Measurements from ENCODE around the gene ATP8A2. TPM values are rescaled to one million over a fixed set of nuclear protein-coding genes. Genes with fewer than 3 reads are reported as not detected.

The ATP8A2 gene
- total RNA-seq, 3 donors from 2014 or later (not counting 1 experiment from before 2014, with no cell fraction given) = 0.43 to 0.68 (median 0.59) TPM

DNA sequence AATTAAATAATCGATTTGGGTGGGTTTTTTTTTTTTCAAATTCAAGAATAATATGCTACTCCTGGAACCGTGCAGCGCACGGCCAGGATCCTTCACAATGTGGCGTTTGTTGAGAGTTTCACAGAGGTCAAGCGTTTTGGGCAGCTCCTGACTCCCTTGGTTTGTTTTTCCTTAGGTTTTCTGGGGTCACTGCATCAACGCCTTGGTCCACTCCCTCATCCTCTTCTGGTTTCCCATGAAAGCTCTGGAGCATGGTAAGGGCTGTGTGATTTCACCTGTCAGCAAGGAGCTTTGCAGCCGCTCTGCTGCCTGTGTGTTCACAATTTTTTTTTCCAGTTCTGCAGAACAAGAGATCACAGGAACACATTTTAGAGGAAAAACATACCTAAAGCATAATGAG lies 467.6 kb downstream of the ATP8A2 start:
- Mint-ChIP-seq H3K9me3 (no peaks in the 10 kb centered on the region), H3K4me3 (no peak overlapping the region), H3K4me1 (no peaks in the 10 kb centered on the region), H3K27me3 (ENCODE audit: low read depth in 2 of 2) (peaks cover 6 to 13% of the 10 kb centered on the region in 2 donors), H3K36me3 (peaks cover 6% of the 10 kb centered on the region), H3K27ac (no peak overlapping the region)
- Histone ChIP-seq H3K4me1 (ENCODE audit: control insufficient read depth, insufficient read depth, low read length) (no peaks in the 10 kb centered on the region), H3K27ac (ENCODE audit: low read length) (no peak overlapping the region), H3K9me3 (ENCODE audit: control insufficient read depth, insufficient read depth, low read length) (no peaks in the 10 kb centered on the region), H3K36me3 (ENCODE audit: control insufficient read depth, insufficient read depth, low read length) (no peaks in the 10 kb centered on the region), H3K4me3 (ENCODE audit: low read length) (no peak overlapping the region), H3K27me3 (ENCODE audit: control insufficient read depth, insufficient read depth, low read length) (no peaks in the 10 kb centered on the region)
- no peak for TF ChIP-seq CTCF (IDR thresholded peaks at IDR 0.05)
- ATAC-seq = no peak
- no peak for DNase-seq
- intact Hi-C loops (cut with micrococcal nuclease) = no loop called here
- WGBS (ENCODE audit: insufficient coverage) = 85% methylated on average over 8 of the region's 8 CpGs

- no peak for TF ChIP-seq CTCF (IDR thresholded peaks at IDR 0.05)
- Histone ChIP-seq H3K27ac (ENCODE audit: low read length) (no peak overlapping the region), H3K36me3 (ENCODE audit: control insufficient read depth, insufficient read depth, low read length) (no peaks in the 10 kb centered on the region), H3K9me3 (ENCODE audit: control insufficient read depth, insufficient read depth, low read length) (no peaks in the 10 kb centered on the region), H3K4me1 (ENCODE audit: control insufficient read depth, insufficient read depth, low read length) (no peaks in the 10 kb centered on the region), H3K27me3 (ENCODE audit: control insufficient read depth, insufficient read depth, low read length) (no peaks in the 10 kb centered on the region), H3K4me3 (ENCODE audit: low read length) (no peak overlapping the region)
- H3K9me3 Mint-ChIP-seq = no peaks in the 10 kb centered on the region
- H3K27ac Mint-ChIP-seq = no peak overlapping the region
- DNase-seq (no peak), ATAC-seq (no peak)
- H3K4me1 Mint-ChIP-seq = no peaks in the 10 kb centered on the region
- H3K4me3 Mint-ChIP-seq = no peak overlapping the region
- WGBS (ENCODE audit: insufficient coverage) = 93% methylated on average over 3 of the region's 3 CpGs
- intact Hi-C loops (cut with micrococcal nuclease) = no loop called here
- H3K36me3 Mint-ChIP-seq = peaks cover 6% of the 10 kb centered on the region
- peaks cover 6 to 11% of the 10 kb centered on the region in 2 donors for H3K27me3 Mint-ChIP-seq (ENCODE audit: low read depth in 2 of 2)
These were observed 468.5 kb downstream of the ATP8A2 start for GRCh38 chr13:25840261-25840660.

GRCh38 chr13:25840931-25841330 lies 469.2 kb downstream of the ATP8A2 start:
- 57% methylated on average over 1 of the region's 2 CpGs for WGBS (ENCODE audit: insufficient coverage)
- peaks cover under 1% of the 10 kb centered on the region in 2 donors for H3K4me1 Mint-ChIP-seq
- no peak for TF ChIP-seq CTCF (IDR thresholded peaks at IDR 0.05)

DNA sequence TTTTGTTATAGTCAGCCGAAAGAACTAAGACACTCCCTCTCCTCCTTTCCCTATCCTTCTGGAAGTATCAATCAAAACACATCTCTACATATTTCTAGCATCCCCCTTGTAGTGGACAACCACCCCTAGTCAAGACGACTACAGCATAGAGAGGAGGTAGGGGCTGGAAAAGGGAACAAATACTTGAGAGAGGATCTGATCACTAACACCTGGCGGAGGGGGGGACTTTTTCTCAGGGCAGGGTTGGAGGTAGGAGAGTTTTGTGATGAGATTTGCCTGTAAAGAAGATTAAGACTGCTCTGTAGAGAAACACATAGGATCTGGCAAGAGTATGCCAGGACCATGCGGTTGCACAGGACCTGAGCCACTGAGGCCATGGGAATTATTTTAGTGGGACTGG lies 471.9 kb downstream of the ATP8A2 start:
- Mint-ChIP-seq H3K4me1 (peaks cover 24 to 25% of the 10 kb centered on the region in 2 donors), H3K9me3 (no peaks in the 10 kb centered on the region), H3K27ac (no peak overlapping the region), H3K27me3 (ENCODE audit: low read depth in 2 of 2) (peaks cover 4 to 6% of the 10 kb centered on the region in 2 donors), H3K4me3 (no peak overlapping the region), H3K36me3 (peaks cover 6% of the 10 kb centered on the region)
- 79% methylated on average over 3 of the region's 4 CpGs for WGBS (ENCODE audit: insufficient coverage)
- no peak for TF ChIP-seq CTCF (IDR thresholded peaks at IDR 0.05)
- ATAC-seq (no peak), DNase-seq (no peak)
- no peaks in the 10 kb centered on the region for H3K27me3 ChIP-seq (ENCODE audit: control insufficient read depth, insufficient read depth, low read length)
- H3K36me3 ChIP-seq (ENCODE audit: control insufficient read depth, insufficient read depth, low read length) = no peaks in the 10 kb centered on the region
- H3K4me1 ChIP-seq (ENCODE audit: control insufficient read depth, insufficient read depth, low read length) = peaks cover 22% of the 10 kb centered on the region
- no peaks in the 10 kb centered on the region for H3K9me3 ChIP-seq (ENCODE audit: control insufficient read depth, insufficient read depth, low read length)
- intact Hi-C loops (cut with micrococcal nuclease) = no loop called here
- no peak overlapping the region for H3K27ac ChIP-seq (ENCODE audit: low read length)
- no peak overlapping the region for H3K4me3 ChIP-seq (ENCODE audit: low read length)

More at GRCh38 chr13:25840931-25841330, 469.2 kb downstream of the ATP8A2 start:
- H3K27ac ChIP-seq (ENCODE audit: low read length) = no peak overlapping the region
- H3K27me3 Mint-ChIP-seq (ENCODE audit: low read depth in 2 of 2) = peaks cover 6 to 11% of the 10 kb centered on the region in 2 donors
- no peak for DNase-seq
- H3K36me3 Mint-ChIP-seq = peaks cover 6% of the 10 kb centered on the region
- H3K36me3 ChIP-seq (ENCODE audit: control insufficient read depth, insufficient read depth, low read length) = no peaks in the 10 kb centered on the region
- no peak overlapping the region for H3K27ac Mint-ChIP-seq
- H3K9me3 Mint-ChIP-seq = no peaks in the 10 kb centered on the region
- no peak overlapping the region for H3K4me3 ChIP-seq (ENCODE audit: low read length)
- intact Hi-C loops (cut with micrococcal nuclease) = no loop called here
- H3K27me3 ChIP-seq (ENCODE audit: control insufficient read depth, insufficient read depth, low read length) = no peaks in the 10 kb centered on the region
- no peaks in the 10 kb centered on the region for H3K4me1 ChIP-seq (ENCODE audit: control insufficient read depth, insufficient read depth, low read length)
- H3K4me3 Mint-ChIP-seq = no peak overlapping the region
- no peaks in the 10 kb centered on the region for H3K9me3 ChIP-seq (ENCODE audit: control insufficient read depth, insufficient read depth, low read length)
- ATAC-seq = no peak

Data from natural killer cell (primary cell).